GM18511 (cell line): Measurements from ENCODE around the gene MEGF6.
"Not testable (repeated sequence)": the region's sequence is repeated elsewhere in the genome, so short reads cannot be mapped to it uniquely, and the experiment has no call there.

ENCODE experiments used
- ATAC-seq: cut with Tn5 transposase; IDR thresholded peaks from one replicate; pipeline ENCODE4 v1.9.1; 2021; ENCODE audit warnings: mild to moderate bottlenecking, moderate library complexity; ENCODE audit not compliant: unreplicated experiment

MEGF6 gene

DNA sequence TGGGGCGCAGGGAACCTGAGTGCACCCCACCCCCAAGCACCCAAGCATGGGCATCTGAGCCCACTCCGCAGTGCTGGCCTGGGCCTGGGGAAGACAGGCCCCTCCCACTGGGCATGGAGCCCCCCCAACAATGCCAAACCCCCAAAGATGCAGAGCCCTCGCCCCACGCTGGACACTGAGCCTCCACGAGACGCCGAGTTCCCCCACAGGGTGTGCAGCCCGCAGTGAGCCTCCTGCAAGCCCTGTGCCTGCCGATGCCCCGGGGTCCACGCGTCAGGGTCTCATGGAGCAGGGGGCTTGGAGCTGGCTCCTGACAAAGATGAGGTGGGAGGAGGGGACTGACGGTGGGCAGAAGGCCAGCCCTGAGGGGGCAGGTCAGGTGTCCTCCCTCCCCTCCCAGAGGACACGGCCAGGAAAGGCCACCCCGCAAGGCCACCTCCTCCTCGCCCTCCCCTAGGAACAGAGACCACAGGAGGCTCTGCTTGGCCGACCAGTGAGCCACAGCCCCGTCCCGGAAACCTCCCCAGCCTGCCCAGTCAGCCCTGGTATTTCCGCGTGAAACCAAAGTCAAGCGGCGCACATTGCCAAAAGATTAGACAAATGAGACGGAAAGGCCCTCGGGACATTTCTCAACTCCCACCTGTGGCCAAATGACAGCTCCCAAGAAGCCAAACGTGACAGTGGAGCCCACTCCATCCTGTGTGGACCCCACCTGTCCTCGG, 33.4 kb downstream of the MEGF6 start:
- no peak for ATAC-seq

- ATAC-seq, result no peak
Observed at GRCh38 chr1:3577300-3577699, 34.0 kb downstream of the MEGF6 start.

DNA sequence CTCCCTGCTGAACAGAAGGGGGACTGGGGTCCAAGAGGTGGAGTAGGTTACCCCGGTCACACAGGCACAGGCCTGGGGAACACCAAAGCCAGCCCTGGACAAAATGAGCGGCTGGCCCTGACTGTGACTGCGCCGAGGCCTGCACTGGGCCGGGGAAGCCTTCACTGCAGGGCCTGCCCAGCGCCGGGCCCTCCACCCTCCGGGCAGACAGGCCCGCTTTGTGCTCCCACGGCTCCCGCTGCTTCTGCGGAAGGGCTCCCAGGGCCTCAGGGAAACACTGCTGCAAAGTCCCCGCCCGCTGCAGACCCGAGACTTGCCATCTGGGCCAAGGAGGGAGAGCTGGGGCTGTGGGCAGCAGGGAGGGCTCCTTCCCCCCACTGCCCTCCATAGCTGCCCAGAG, 35.3 kb downstream of the MEGF6 start:
- no peak for ATAC-seq

DNA sequence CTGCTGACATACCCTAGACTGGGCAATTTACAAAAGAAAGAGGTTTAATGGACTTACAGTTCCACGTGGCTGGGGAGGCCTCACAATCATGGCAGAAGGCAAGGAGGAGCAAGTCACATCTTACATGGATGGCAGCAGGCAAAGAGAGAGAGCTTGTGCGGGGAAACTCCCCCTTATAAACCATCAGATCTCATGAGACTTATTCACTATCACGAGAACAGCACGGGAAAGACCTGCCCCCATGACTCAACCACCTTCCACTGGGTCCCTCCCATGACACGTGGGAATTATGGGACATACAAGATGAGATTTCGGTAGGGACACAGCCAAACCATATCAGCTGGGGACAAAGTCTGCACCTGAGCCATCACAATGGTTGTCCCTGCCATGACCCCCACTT, 35.8 kb downstream of the MEGF6 start:
- not testable (repeated sequence) for ATAC-seq

- ATAC-seq, result no peak
Observed at GRCh38 chr1:3573500-3573899, 37.8 kb downstream of the MEGF6 start.

- not testable (repeated sequence) for ATAC-seq
Observed at GRCh38 chr1:3572638-3573037, 38.7 kb downstream of the MEGF6 start.

GRCh38 chr1:3571263-3571662, 40.0 kb downstream of the MEGF6 start:
- no peak for ATAC-seq

DNA sequence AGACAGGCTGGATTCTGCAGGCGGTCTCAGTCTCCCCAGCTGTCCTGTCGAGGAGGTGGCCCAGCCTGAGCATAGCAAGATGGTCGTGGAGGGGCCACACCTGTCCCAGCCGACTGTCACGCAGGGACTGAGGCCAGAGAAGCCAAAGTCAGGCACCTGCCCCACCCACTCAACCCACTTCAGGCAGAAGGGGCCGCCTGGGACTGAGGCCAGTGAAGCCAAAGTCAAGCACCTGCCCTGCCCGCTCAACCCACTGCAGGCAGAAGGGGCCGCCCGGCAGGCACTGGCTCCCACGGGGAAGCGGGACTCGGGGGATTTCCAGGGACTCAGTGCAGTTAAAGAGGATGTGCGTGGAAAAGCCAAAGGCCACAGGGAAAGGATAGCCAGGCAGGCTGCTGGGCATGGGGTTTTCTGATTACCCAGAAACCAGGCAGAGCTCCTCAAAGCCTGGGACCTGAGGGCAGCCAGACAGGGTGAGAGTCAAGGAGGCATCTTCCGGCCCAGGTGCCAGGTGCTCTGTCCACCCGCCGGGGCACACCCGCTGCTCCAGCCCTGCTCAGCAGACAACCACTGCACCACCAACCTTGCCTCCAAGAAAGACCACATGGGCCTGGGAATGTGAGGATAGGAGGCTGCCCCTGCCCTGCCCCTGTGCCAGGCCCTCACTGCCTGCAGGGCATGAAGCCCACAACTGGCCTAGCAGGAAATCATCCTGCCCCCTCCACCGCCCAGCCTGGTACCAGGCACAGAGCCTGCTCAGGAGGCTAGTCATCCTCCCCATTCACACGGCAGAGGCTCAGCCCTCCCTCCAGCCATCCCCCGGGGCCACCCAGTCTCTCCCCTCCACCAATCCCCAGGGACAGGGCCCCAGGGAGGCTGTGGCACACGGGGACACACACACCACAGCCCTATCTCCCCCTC, 41.0 kb downstream of the MEGF6 start:
- no peak for ATAC-seq

DNA sequence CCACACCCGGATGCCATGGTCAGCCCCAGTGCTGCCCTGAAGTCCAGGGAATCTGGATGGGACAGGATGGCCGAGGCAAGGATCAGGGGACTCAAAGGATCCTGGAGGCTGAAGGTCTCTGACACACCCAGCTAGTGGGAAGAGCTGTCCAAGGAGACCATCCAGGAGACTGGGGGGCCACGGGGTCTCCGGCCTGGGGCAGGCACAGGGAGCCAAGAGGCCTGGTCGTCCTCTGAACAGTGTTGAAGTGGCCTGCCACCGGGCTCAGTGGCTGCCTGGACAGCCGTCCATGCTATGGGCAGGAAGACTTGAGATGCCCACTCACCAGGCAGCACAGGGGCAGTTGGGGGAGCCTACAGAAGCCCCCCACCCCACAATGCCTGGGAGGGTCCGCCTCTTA, 41.9 kb downstream of the MEGF6 start:
- no peak for ATAC-seq

DNA sequence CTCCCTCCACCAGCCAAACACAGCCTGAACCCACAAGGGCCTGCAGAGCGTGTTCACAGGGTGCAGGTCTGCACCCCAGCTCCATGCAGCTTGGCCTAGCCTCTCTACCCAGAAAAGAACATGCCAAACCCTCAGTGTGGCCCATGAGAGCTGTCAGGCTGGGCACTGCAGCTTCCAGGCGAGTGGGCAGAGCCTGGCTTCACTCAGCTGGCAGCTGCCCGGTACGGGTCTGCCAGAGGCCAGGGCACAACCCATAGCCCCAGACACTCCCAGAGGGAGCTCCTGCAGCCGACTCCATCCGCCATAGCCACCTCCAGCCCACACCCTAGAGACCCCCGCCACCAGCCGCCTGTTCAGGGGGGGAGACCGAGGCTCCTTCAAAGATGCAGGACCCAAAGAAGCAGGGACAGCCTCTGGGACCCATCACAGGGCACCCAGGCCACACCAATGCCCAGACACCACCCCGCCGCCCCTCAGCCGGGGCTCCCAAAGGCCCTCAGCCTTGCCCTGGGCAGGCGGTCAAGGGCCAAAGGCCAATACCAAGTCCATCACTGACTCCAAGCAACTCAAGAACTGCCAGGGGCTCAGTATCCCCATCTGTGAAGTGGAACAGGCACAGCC, 42.4 kb downstream of the MEGF6 start:
- ATAC-seq, result no peak

- ATAC-seq, result no peak
Observed at GRCh38 chr1:3566951-3567804, 44.1 kb downstream of the MEGF6 start.

DNA sequence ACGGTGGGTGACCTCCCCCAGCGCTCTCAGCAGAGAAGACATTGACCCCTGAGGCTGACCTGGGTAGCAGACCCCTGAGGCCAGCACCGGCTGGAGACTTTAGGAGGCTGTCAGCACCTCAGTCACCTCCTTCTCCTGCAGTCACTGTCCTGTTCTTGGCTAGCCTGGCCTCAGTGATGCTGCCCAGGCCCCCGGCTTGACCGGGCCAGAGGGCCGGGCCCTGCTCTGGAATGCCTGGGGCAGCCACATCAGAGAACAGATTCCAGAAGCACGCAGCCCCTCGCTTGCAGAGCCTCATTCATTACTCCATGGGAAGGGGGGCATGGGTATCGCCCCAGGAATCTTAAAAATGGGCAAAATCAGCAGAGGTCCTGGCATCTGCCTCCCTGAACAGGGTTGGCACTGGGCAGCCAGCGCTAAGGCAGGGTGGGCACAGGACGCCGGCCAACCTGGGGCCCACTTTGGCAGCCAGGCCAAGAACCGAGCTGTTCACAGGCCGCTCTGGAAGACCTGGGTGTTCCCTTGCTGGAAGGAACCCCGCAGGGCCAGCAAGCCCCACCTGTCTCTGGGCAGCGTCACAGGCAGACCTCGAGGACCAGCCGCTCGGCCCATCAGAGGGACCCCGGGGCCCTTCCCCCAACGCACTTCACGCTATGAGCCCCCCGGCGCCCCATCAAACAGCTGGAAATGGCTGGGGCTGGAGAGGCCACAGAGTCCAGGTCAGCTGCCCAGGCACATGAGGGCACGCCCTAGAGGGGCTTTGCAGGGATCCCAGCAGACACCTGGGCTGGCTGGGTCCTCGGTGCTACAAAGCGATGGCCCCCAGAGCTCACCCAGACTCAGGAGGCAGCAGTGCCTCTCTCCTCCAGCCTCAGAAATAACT, 45.1 kb downstream of the MEGF6 start:
- no peak for ATAC-seq

GRCh38 chr1:3564921-3565831, 46.1 kb downstream of the MEGF6 start:
- no peak for ATAC-seq

DNA sequence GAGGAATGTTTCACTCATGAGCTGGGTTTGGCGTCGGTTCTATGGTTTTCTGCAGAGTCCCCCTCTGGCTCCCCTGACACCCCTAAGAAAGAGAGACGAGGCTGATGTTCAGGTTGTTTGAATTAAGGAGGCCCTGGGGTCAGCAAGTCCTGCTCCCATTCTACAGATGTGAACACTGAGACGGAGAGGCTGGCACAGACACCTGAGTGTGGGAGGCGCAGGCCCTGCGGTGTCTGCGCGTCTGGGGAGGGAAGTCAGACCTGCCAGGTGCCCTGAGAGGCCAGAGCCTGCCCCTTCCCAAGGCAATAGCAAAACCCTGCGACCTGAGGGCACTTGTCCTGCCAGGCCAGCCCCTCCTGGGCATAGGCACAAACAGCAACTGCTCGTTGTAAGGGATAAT, 47.7 kb downstream of the MEGF6 start:
- no peak for ATAC-seq

- no peak for ATAC-seq
Observed at GRCh38 chr1:3563125-3563524, 48.2 kb downstream of the MEGF6 start.

- ATAC-seq, result no peak
Observed at GRCh38 chr1:3562712-3563111, 48.6 kb downstream of the MEGF6 start.

DNA sequence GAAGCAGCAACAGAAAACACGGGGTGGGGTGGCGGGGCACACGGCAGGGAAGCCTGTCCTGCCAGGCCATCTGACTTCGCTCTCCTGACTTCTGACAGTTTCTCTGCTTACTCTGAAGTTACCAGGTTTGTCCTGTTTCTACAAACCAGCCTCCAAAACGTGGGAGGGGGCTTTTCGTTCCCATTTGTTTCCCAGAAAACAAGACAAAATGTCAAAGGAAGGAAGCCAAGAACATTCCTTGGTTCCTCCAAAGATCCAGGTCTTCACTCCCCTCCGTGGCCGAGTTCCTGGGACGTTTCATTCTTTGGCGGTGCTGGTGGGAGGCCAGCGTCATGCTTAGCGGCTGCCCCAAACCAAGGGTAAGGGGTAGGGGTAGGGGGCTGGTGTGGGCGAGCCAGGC, 49.6 kb downstream of the MEGF6 start:
- no peak for ATAC-seq

- no peak for ATAC-seq
Observed at GRCh38 chr1:3560981-3561380, 50.3 kb downstream of the MEGF6 start.
